ENCODE measurements around the gene ALCAM.

- TF ChIP-seq CTCF (tag by site-specific recombination; IDR thresholded peaks at IDR 0.05) (no peak), SETDB1 (IDR thresholded peaks at IDR 0.05; ENCODE audit: insufficient read length, low read length) (no peak), ZNF777 (tag by site-specific recombination; IDR thresholded peaks at IDR 0.05; ENCODE audit: borderline replicate concordance) (no peak), SP2 (tag by site-specific recombination; IDR thresholded peaks at IDR 0.05) (no peak), ZNF248 (tag by site-specific recombination; IDR thresholded peaks at IDR 0.05) (no peak), ZNF670 (tag by site-specific recombination; IDR thresholded peaks at IDR 0.05; ENCODE audit: low read depth) (no peak), ZNF416 (tag by site-specific recombination; IDR thresholded peaks at IDR 0.05) (no peak)
Measured at GRCh38 chr3:105423397-105423796, 56.7 kb downstream of the ALCAM start.

All from HEK293 (cell line).